GM12892 (cell line): ENCODE measurements around the gene CCL15.

Experiments used
- POLR2A ChIP-seq: IDR thresholded peaks from 2 replicates; pipeline ENCODE4 v1.6.1; 2011; ENCODE audit warnings: low read depth, low read length, control low read depth
- POLR2AphosphoS5 ChIP-seq: IDR thresholded peaks from 2 replicates; pipeline ENCODE4 v1.6.1; 2011; ENCODE audit warnings: low read depth, low read length, control low read depth
- TAF1 ChIP-seq: IDR thresholded peaks from 2 replicates; pipeline ENCODE4 v1.6.1; 2011; ENCODE audit warnings: low read depth, mild to moderate bottlenecking, control low read depth, low read length, borderline replicate concordance

- TF ChIP-seq POLR2A = no peak
- TF ChIP-seq POLR2AphosphoS5 = no peak
- TF ChIP-seq TAF1 = no peak
These were observed 34.9 kb upstream of the CCL15 start for GRCh38 chr17:36036235-36036634.
